HG03175 (cell line): ENCODE measurements around the gene ADAT2.
A peak's percentile ranks its signal among the peaks of the same experiment; 100 is the strongest.
"Not testable (repeated sequence)": the region's sequence is repeated elsewhere in the genome, so short reads cannot be mapped to it uniquely, and the experiment has no call there.

Experiments used
- ATAC-seq: cut with Tn5 transposase; IDR thresholded peaks from one replicate; pipeline ENCODE4 v1.9.1; 2021; ENCODE audit warnings: mild to moderate bottlenecking, moderate library complexity; ENCODE audit not compliant: unreplicated experiment

The ADAT2 gene

DNA sequence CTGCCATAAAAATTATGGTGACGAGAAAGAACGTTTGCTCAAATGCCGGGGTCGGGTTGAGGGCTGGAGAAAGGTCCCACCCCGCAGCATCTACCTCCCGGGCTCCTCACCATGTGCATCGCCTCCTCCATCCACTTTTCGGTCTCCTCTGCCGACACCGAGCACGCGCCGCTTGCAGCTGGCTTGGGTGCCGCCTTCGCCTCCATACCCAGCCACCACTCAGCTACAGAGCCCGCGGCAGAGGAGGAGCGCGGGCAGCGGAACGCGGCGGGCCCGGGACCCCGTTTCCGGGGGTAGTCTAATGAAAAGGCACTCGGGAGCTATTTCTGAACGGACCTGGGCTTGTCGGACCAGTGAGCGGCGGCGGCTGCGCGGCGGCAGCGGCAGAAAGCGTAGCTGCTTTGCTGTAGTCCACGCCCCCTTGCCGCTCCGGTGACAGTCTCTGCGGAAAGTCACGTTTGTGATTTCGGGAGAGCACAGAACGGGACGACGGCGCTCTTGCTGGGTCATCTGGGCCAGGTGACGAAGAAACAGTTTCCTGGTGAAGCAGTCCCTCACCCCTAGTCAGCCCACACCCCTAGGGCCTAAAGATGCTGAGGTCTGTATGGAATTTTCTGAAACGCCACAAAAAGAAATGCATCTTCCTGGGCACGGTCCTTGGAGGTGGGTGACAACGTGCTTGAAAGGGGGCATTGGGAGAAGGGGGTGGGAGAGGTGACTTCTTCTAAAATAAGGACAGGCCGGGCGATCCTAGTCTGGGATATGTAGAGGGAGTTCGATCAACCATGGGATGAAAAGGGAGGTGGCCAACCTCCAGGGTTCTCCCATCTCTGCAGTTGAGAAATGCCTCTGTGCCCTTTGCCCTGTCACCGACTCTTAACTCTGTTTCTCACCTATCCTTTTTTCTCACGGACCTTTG is at the start of gene ADAT2, which contains the start of gene PEX3:
Gene ADAT2 (minus strand): TSS at position 243 of the 919 bp plus-strand sequence. CDS start 37 bp downstream, at position 206.
Gene PEX3 (plus strand): TSS at position 353 of the 919 bp plus-strand sequence. CDS start 238 bp downstream, at position 591.
- ATAC-seq = peak; percentile 95

DNA sequence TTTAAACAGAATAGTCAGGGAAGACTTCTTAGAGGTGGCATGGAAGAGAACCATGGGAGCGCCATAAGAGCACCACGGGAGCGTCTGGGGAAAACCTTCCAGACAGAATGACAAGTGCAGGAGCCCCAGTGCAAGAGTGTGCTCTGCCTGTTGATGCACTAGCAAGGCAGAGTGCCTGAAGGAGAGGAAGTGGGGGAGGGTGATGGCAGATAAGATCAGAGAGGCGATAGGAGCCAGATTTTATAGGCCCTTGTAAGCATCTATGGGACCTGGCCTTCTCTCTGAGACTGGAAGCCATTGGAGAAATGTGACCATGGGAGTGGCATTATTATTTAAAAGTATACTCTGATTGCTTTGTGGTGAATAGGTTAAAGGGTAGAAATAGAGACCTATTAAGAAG is 47.9 kb upstream of the ADAT2 start:
- ATAC-seq = no peak

- no peak for ATAC-seq
Measured at GRCh38 chr6:143496974-143497373, 46.5 kb upstream of the ADAT2 start.

GRCh38 chr6:143490775-143491174 is 40.3 kb upstream of the ADAT2 start:
- ATAC-seq = no peak

- ATAC-seq = no peak
Measured at GRCh38 chr6:143490244-143490643, 39.7 kb upstream of the ADAT2 start.

DNA sequence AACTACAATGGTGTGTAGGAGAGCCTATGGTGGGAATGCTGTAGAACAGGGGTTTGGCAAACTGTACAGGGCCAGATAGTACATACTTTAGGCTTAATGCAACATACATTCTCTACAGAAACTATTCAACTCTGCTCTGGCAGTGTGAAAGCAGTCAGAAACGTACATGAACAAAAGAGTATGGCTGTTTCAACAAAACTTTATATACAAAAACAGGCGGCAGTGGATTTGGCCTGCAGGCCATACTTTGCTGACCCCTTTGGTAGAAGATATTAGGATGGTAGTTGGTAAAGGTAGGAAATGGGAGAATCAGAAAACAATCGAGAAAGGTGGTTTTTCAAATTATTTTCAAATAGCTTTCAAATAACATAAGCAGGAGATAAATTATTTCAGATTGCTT is 36.3 kb upstream of the ADAT2 start:
- no peak for ATAC-seq

DNA sequence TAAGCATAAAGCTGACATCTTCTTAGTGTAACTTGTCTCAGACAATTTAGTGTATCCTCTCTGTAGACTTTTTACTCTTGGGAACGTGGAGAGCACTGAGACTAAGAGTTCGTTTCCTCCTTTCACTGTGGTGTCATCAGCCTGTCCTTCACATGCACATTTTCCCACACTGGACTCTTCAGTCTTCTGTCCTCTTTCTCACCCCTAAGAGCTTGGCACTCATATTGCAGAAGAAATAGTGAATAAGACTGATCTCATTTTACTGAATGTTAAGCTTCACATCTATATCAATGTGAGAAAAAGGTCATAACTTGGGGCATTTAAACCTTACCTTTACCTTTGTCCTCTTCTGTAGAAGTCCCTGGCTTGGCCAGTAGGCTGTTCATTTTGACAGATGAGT is 35.5 kb upstream of the ADAT2 start:
- no peak for ATAC-seq

DNA sequence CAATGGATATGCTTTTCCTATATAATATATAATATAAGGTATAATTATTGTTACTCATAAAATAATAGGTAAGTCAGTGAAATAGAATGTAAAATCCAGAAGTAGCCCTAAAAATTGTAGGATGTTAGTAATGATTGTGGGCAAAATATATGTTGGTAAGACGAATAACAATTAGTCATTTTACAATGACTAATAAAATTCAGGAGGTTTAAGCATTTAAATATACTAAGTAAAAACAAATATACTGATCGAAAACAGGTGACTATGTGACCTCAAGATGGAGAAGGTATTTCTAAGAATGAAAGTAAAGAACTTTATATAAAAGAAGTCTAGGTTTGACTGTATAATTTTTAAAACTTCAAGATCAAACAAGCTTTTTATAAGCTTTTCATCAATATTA is 32.1 kb upstream of the ADAT2 start:
- no peak for ATAC-seq

GRCh38 chr6:143478479-143479062 is 28.1 kb upstream of the ADAT2 start:
- ATAC-seq = no peak

GRCh38 chr6:143476545-143476944 is 26.1 kb upstream of the ADAT2 start:
- no peak for ATAC-seq

DNA sequence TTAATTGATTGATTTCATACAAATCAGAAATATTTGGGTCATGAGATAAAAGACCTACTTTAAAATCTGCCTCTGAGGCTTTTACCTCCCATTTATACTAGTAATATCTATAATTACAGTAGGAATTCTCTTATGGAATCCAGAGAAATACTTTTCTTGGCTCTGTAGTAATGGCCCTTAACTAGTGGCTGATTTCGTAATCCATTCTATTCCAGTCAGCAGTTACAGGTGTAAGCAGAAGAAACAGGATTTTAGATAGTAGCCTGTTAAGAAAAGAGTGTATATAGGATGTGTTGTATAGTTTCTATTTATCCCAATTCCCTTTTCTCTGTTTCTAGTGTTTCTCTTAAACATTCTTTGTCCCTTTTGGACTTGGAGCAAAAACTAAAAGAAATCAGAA is 21.3 kb upstream of the ADAT2 start:
- no peak for ATAC-seq

DNA sequence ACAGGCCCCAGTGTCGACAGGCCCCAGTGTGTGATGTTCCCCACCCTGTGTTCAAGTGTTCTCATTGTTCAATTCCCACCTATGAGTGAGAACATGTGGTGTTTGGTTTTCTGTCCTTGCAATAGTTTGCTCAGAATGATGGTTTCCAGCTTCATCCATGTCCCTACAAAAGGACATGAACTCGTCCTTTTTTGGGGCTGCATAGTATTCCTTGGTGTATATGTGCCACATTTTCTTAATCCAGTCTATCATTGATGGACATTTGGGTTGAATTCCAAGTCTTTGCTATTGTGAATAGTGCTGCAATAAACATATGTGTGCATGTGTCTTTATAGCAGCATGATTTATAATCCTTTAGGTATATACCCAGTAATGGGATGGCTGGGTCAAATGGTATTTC is 18.3 kb upstream of the ADAT2 start:
- ATAC-seq = not testable (repeated sequence)

DNA sequence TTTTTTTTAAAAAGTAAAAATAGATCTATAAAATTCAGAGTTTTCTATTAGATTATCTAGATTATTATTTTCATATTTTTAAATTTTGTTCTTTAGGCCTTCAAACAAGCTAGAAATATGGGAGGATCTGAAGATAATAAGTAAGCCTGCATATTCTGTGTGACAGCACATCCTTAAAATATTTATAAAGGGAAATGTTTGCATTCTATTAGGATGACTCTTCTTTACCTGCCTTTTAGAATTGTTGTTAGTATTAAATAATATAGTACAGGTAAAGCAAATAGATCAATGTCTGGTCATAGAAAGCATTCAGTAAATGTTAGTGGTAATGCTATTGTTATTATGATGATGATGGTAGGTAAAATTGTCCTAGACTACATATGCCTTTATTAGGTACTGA is 17.5 kb upstream of the ADAT2 start:
- ATAC-seq = no peak

DNA sequence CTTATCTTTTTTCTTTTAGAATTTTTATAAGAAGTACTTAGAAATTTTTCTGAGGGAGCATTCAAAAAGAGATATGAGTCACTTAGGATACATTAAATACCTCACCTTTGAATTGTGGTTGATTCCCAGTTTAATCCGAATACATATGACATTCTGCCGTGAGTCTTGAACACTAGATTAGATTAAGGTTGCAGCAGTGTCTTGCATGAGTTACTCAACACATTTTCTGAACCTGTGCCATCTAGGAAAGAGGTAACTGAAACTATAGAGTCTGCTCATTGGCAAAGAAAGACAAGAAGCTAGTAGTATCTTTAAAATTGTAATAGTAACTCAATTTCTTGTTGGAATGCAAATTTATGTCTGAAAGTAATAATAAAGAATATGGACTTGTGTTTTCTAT is 15.1 kb upstream of the ADAT2 start:
- ATAC-seq = no peak

GRCh38 chr6:143457563-143458359 is 7.3 kb upstream of the ADAT2 start:
- no peak for ATAC-seq

- no peak for ATAC-seq
Measured at GRCh38 chr6:143451531-143451930, 1.0 kb upstream of the ADAT2 start.

DNA sequence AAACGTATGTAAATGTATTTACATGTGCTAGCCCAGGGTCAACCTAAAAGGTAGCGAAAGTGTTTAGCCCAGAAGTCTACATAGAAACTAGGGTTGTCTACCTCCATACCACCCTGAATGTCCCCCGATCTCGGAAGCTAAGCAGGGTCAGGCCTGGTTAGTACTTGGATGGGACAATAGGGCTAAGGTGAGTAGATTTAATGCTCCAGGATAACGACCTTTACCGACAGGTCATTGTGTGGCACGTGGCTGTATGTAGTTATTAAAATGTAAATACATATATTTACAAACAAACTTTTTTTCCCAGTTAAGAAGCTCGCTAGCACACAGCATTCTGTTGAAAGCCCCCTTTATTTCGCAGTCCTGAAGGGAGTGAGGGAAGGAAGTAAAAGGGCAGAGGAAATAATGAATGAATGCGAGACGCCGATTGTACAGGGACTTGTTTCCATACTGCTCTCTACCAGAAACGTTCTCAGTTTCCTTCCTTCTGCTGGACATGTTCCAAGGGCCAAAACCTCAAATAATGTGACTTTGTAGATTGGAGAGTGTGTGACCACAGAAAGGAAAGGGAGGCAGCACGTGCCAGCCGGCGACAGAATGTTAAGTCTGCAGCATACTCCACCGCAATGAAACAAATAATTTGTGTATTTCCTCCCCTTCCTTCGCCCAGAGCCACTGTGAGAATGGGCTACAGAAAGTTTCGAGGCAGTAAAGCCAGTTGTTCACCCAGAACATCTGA is 612 bp downstream of the ADAT2 start:
- peak; percentile 16 for ATAC-seq

GRCh38 chr6:143449082-143449713 is 1.3 kb downstream of the ADAT2 start:
- no peak for ATAC-seq

- not testable (repeated sequence) for ATAC-seq
Measured at GRCh38 chr6:143447865-143448264, 2.6 kb downstream of the ADAT2 start.

DNA sequence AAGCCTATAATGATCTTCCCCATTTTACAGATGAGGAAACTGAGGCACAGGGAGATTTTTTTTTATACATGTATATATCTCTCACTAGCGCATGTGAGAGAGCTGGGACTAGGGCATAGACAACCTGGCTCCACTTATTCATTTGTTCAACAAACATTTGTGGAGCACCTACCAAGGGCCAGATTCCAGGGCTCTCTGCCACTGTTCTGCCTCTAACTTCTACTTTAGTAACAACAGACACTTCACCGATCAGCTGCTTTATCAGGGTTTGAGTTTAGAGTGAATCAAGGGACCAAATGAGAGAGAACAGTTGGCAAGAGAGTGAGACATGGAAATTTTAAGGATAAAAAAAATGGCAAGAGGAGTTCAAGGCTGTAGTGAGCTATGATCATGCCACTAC is 7.4 kb downstream of the ADAT2 start:
- no peak for ATAC-seq
